Lung (tissue), 12 donors: ENCODE data around the gene INPP4B. TPM values are rescaled to one million over a fixed set of nuclear protein-coding genes. Genes with fewer than 3 reads are reported as not detected.
A peak's percentile ranks its signal among the peaks of the same experiment; 100 is the strongest.

ENCODE experiments used
- ATAC-seq: fragments of 200-7000 bp; cut with Tn5 transposase; one replicate; pipeline ENCODE4 v1.9.1; 2020; ENCODE audit warnings: moderate number of reproducible peaks; ENCODE audit not compliant: insufficient read depth, low FRiP score
- DNase-seq, 3 donors: peaks; one replicate each; pipeline ENCODE4 v3.0.0-alpha.2; 2013 to 2017
- H3K27ac ChIP-seq, 2 donors: one replicate each; pipeline ENCODE4 v1.5.1; 2013; ENCODE audit warnings: mild to moderate bottlenecking in 2 of 2, moderate library complexity in 2 of 2, control low read depth in 1 of 2, inconsistent platforms in 1 of 2, low read depth in 1 of 2, low read length in 1 of 2
- H3K27me3 ChIP-seq, 3 donors: one replicate each; pipeline ENCODE4 v1.5.1; 2013; ENCODE audit warnings: low read length in 2 of 3; ENCODE audit not compliant: control insufficient read depth in 3 of 3, insufficient read depth in 3 of 3
- H3K36me3 ChIP-seq, 4 donors: one replicate each; pipeline ENCODE4 v1.5.1; 2013; ENCODE audit warnings: low read length in 4 of 4, mild to moderate bottlenecking in 1 of 4, moderate library complexity in 1 of 4; ENCODE audit not compliant: control insufficient read depth in 4 of 4, insufficient read depth in 4 of 4
- H3K4me1 ChIP-seq, 5 donors: one replicate each; pipeline ENCODE4 v1.5.1; 2013; ENCODE audit warnings: low read length in 5 of 5, mild to moderate bottlenecking in 2 of 5, moderate library complexity in 1 of 5; ENCODE audit not compliant: control insufficient read depth in 5 of 5, insufficient read depth in 5 of 5
- H3K4me3 ChIP-seq: one replicate; pipeline ENCODE4 v1.5.1; 2013; ENCODE audit warnings: mild to moderate bottlenecking, control low read depth, moderate library complexity
- H3K9ac ChIP-seq, 2 donors: one replicate each; pipeline ENCODE4 v1.5.1; 2013; ENCODE audit warnings: low read length in 2 of 2, control low read depth in 1 of 2; ENCODE audit not compliant: insufficient read depth in 1 of 2
- H3K9me3 ChIP-seq, 4 donors: one replicate each; pipeline ENCODE4 v1.5.1; 2013; ENCODE audit warnings: low read length in 3 of 4, mild to moderate bottlenecking in 1 of 4, moderate library complexity in 1 of 4; ENCODE audit not compliant: control insufficient read depth in 4 of 4, insufficient read depth in 3 of 4
- WGBS, 2 donors: extraction: QIAGEN DNeasy Blood & Tissue Kit; methylation state at CpG; one replicate each; pipeline ENCODE4 v1.1.7; 2013; 5-methylcytosine and 5-hydroxymethylcytosine counted together
- polyA plus RNA-seq, 2 donors: library from polyadenylated mRNA; stranded (reverse); fragments of 200-250 nt; gene quantifications; one replicate each; pipeline ENCODE4 v1.2.1, GENCODE V29; 2013
- total RNA-seq, 2 donors: library from RNA; depleted of rRNA in 1 of 2; stranded (reverse); fragments of >200 nt in 1 of 2; gene quantifications; one replicate each; pipeline ENCODE4 v1.2.1, GENCODE V29; 2014 to 2021
- TF ChIP-seq, protein P1 (sequence below): IDR thresholded peaks from 2 replicates; pipeline ENCODE4 v1.5.1; 2012; ENCODE audit warnings: mild to moderate bottlenecking; ENCODE audit errors: control extremely low read depth, extremely low read depth
- donor health status: control.
- donor health status: control.
- donor health status: Bipolar disorder and iron deficiency.
- donor health status: healthy.
- donor health status: DM: yes; HTN: yes; CAD: no.

INPP4B gene
- total and polyA plus RNA-seq, 4 donors, result 2.4 to 32.6 (median 5.6) TPM

DNA sequence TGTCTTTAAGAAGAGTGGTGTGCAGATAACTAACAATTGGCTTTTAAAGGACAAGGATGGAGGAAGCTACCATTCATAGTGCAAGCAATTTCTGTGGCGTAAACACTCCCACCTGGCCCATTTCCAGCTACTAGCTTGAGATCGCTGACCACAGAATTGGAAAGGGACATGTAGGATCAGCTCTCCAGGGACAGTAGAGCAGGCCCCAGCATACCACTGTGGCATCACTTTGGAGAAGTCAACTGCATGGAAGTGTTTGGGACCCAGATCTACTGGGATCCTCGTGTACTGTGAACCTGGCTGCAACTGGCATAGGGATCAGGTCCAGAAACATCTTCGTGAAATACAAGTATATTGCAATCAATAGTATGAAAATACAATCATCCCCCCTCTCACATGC is 515.0 kb downstream of the INPP4B start:
- DNase-seq (peak in 2 of 3 donors; percentile 57 to 76), ATAC-seq (no peak)
- H3K36me3 ChIP-seq, result no peaks in the 10 kb centered on the region
- WGBS, 2 donors, result 78 to 79% methylated on average over 4 of the region's 4 CpGs
- H3K9me3 ChIP-seq, result peaks cover 0 to under 1% (median 0%) of the 10 kb centered on the region in 4 donors
- TF ChIP-seq, protein P1, sequence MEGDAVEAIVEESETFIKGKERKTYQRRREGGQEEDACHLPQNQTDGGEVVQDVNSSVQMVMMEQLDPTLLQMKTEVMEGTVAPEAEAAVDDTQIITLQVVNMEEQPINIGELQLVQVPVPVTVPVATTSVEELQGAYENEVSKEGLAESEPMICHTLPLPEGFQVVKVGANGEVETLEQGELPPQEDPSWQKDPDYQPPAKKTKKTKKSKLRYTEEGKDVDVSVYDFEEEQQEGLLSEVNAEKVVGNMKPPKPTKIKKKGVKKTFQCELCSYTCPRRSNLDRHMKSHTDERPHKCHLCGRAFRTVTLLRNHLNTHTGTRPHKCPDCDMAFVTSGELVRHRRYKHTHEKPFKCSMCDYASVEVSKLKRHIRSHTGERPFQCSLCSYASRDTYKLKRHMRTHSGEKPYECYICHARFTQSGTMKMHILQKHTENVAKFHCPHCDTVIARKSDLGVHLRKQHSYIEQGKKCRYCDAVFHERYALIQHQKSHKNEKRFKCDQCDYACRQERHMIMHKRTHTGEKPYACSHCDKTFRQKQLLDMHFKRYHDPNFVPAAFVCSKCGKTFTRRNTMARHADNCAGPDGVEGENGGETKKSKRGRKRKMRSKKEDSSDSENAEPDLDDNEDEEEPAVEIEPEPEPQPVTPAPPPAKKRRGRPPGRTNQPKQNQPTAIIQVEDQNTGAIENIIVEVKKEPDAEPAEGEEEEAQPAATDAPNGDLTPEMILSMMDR, result no peak
- H3K9ac ChIP-seq, result no peak overlapping the region
- no peaks in the 10 kb centered on the region for H3K27me3 ChIP-seq
- H3K4me3 ChIP-seq, result no peak overlapping the region
- H3K4me1 ChIP-seq, result peaks cover 0 to 34% (median 9%) of the 10 kb centered on the region in 5 donors
- peak overlapping the region in 1 of 2 donors; percentile 26 for H3K27ac ChIP-seq

- DNase-seq (peak in 1 of 3 donors; percentile 69), ATAC-seq (no peak)
- TF ChIP-seq, protein P1, result no peak
- H3K4me1 ChIP-seq, result peaks cover 0 to 34% (median 9%) of the 10 kb centered on the region in 5 donors
- H3K27ac ChIP-seq, result no peak overlapping the region
- H3K9me3 ChIP-seq, result no peaks in the 10 kb centered on the region
- WGBS, 2 donors, result 91 to 93% methylated on average over 5 of the region's 5 CpGs
- H3K27me3 ChIP-seq, result no peaks in the 10 kb centered on the region
- no peaks in the 10 kb centered on the region for H3K36me3 ChIP-seq
- no peak overlapping the region for H3K9ac ChIP-seq
- no peak overlapping the region for H3K4me3 ChIP-seq
Measured at GRCh38 chr4:142330311-142330710, 515.8 kb downstream of the INPP4B start.

- Histone ChIP-seq H3K4me3 (no peak overlapping the region), H3K4me1 (peaks cover 0 to 34% (median 9%) of the 10 kb centered on the region in 5 donors), H3K27ac (no peak overlapping the region), H3K9ac (no peak overlapping the region), H3K36me3 (no peaks in the 10 kb centered on the region), H3K27me3 (no peaks in the 10 kb centered on the region), H3K9me3 (no peaks in the 10 kb centered on the region)
- 79 to 85% methylated on average over 1 of the region's 1 CpG for WGBS, 2 donors
- ATAC-seq (no peak), DNase-seq (peak in 1 of 3 donors; percentile 77)
- TF ChIP-seq, protein P1, result no peak
Measured at GRCh38 chr4:142329313-142329712, 516.8 kb downstream of the INPP4B start.

DNA sequence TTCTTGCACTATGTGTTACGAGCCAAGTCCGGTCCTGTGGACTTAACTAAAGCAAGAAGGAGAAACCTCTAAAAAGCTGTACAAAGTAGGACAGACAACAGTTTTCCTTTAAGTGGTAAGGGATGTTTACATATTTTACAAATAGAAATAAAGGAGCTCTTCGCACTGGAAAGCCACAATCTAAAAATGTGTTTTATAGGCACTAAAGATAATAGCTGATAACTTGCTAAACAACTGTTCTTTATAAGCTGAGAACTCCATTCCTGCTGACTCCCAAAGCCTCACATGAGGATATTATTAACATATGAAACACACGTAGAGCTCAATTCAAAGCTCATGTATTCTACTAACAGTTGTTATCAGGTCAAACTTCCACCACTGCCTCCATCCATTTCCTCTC is 519.9 kb downstream of the INPP4B start:
- ATAC-seq (no peak), DNase-seq (no peak)
- Histone ChIP-seq H3K9ac (no peak overlapping the region), H3K4me1 (peaks cover 0 to 22% (median 2%) of the 10 kb centered on the region in 5 donors), H3K27ac (no peak overlapping the region), H3K9me3 (no peaks in the 10 kb centered on the region), H3K36me3 (no peaks in the 10 kb centered on the region), H3K27me3 (no peaks in the 10 kb centered on the region), H3K4me3 (no peak overlapping the region)
- 84 to 88% methylated on average over 4 of the region's 4 CpGs for WGBS, 2 donors
- TF ChIP-seq, protein P1, result no peak
